ENCODE data around the gene SOX13. TPM values are rescaled to one million over a fixed set of nuclear protein-coding genes. Genes with fewer than 3 reads are reported as not detected.

SOX13 gene
- total RNA-seq, 1 donor from 2014 or later, result 12.5 TPM

GRCh38 chr1:204106825-204107224, 33.9 kb downstream of the SOX13 start:
- no peaks in the 10 kb centered on the region for H3K9me3 Mint-ChIP-seq (ENCODE audit: unreplicated experiment)
- TF ChIP-seq, protein P1, sequence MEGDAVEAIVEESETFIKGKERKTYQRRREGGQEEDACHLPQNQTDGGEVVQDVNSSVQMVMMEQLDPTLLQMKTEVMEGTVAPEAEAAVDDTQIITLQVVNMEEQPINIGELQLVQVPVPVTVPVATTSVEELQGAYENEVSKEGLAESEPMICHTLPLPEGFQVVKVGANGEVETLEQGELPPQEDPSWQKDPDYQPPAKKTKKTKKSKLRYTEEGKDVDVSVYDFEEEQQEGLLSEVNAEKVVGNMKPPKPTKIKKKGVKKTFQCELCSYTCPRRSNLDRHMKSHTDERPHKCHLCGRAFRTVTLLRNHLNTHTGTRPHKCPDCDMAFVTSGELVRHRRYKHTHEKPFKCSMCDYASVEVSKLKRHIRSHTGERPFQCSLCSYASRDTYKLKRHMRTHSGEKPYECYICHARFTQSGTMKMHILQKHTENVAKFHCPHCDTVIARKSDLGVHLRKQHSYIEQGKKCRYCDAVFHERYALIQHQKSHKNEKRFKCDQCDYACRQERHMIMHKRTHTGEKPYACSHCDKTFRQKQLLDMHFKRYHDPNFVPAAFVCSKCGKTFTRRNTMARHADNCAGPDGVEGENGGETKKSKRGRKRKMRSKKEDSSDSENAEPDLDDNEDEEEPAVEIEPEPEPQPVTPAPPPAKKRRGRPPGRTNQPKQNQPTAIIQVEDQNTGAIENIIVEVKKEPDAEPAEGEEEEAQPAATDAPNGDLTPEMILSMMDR (IDR thresholded peaks at IDR 0.05), result no peak
- H3K4me3 Mint-ChIP-seq (ENCODE audit: unreplicated experiment), result no peak overlapping the region
- DNase-seq (ENCODE audit: extremely low spot score, unreplicated experiment), result no peak
- peaks cover 25% of the 10 kb centered on the region for H3K4me1 Mint-ChIP-seq (ENCODE audit: unreplicated experiment)
- H3K27ac Mint-ChIP-seq (ENCODE audit: unreplicated experiment), result no peak overlapping the region
- no peaks in the 10 kb centered on the region for H3K36me3 Mint-ChIP-seq (ENCODE audit: unreplicated experiment)
- H3K27me3 Mint-ChIP-seq (ENCODE audit: unreplicated experiment), result no peaks in the 10 kb centered on the region

- Mint-ChIP-seq H3K4me1 (ENCODE audit: unreplicated experiment) (peaks cover 22% of the 10 kb centered on the region), H3K36me3 (ENCODE audit: unreplicated experiment) (no peaks in the 10 kb centered on the region)
These were observed 35.0 kb downstream of the SOX13 start for GRCh38 chr1:204107892-204108291.

DNA sequence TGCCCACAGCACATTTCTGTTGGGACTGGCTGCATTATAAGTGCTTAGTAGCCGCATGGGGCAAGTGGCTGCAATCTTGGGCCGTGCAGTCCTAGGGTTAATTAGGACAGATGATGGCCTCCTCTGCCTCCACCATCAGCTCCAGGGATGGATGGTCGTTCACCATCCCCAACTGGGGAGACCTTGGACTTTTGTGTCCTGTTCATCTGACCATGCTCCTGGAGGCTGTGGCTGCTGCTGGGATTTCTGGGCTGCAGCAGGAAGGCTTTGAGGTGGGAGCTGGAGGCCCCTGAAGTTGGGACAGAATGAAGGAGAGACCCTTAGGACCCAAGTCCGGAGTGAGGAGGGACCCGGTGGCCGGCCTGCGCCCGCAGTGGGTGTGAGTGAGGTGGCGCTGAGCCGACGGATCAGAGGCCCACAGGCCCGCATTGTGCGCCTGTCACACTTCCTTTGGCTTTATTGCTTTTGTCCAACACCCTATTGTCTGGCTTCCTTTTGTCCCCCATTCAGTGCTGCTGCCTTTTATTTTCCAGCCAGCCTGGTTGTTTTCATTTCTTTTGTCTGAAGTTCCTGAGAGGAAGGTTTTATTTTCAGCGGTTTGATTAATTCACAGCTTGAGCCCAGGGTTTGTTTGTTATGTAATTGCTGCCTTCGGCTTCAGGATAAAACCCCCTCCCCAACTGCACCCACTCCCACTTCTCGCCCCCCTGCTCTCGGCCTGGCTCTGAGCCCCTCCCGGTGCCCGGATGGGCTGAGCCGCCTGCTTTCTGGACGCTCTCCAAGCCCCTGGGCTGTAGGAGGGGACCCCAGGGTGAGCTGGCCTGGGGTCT, 35.6 kb downstream of the SOX13 start:
- Mint-ChIP-seq H3K27ac (ENCODE audit: unreplicated experiment) (no peak overlapping the region), H3K4me3 (ENCODE audit: unreplicated experiment) (no peak overlapping the region), H3K36me3 (ENCODE audit: unreplicated experiment) (no peaks in the 10 kb centered on the region), H3K4me1 (ENCODE audit: unreplicated experiment) (peaks cover 15% of the 10 kb centered on the region), H3K9me3 (ENCODE audit: unreplicated experiment) (no peaks in the 10 kb centered on the region), H3K27me3 (ENCODE audit: unreplicated experiment) (no peaks in the 10 kb centered on the region)
- TF ChIP-seq, protein P1 (IDR thresholded peaks at IDR 0.05), result no peak
- DNase-seq (ENCODE audit: extremely low spot score, unreplicated experiment), result no peak

More at GRCh38 chr1:204107892-204108291, 35.0 kb downstream of the SOX13 start:
- no peaks in the 10 kb centered on the region for H3K27me3 Mint-ChIP-seq (ENCODE audit: unreplicated experiment)
- no peak for DNase-seq (ENCODE audit: extremely low spot score, unreplicated experiment)
- no peak overlapping the region for H3K27ac Mint-ChIP-seq (ENCODE audit: unreplicated experiment)
- TF ChIP-seq, protein P1 (IDR thresholded peaks at IDR 0.05), result no peak
- no peaks in the 10 kb centered on the region for H3K9me3 Mint-ChIP-seq (ENCODE audit: unreplicated experiment)
- H3K4me3 Mint-ChIP-seq (ENCODE audit: unreplicated experiment), result no peak overlapping the region

- Mint-ChIP-seq H3K27me3 (ENCODE audit: unreplicated experiment) (no peaks in the 10 kb centered on the region), H3K4me1 (ENCODE audit: unreplicated experiment) (peaks cover 2% of the 10 kb centered on the region), H3K9me3 (ENCODE audit: unreplicated experiment) (no peaks in the 10 kb centered on the region)
These were observed 38.1 kb downstream of the SOX13 start for GRCh38 chr1:204110894-204111633.

More at GRCh38 chr1:204110894-204111633, 38.1 kb downstream of the SOX13 start:
- no peak for DNase-seq (ENCODE audit: extremely low spot score, unreplicated experiment)
- TF ChIP-seq, protein P1 (IDR thresholded peaks at IDR 0.05), result no peak
- H3K27ac Mint-ChIP-seq (ENCODE audit: unreplicated experiment), result no peak overlapping the region
- H3K36me3 Mint-ChIP-seq (ENCODE audit: unreplicated experiment), result no peaks in the 10 kb centered on the region
- no peak overlapping the region for H3K4me3 Mint-ChIP-seq (ENCODE audit: unreplicated experiment)

Data from osteocyte (in vitro differentiated cells).